HG02970 (cell line): ENCODE measurements around the gene ZER1.
"Not testable (repeated sequence)": the region's sequence is repeated elsewhere in the genome, so short reads cannot be mapped to it uniquely, and the experiment has no call there.

Source experiments
- ATAC-seq: cut with Tn5 transposase; IDR thresholded peaks from one replicate; pipeline ENCODE4 v1.9.1; 2021; ENCODE audit warnings: mild to moderate bottlenecking, moderate library complexity, moderate number of reproducible peaks; ENCODE audit not compliant: unreplicated experiment, low FRiP score

Gene ZER1

GRCh38 chr9:128699096-128699795, 72.5 kb downstream of the ZER1 start:
- not testable (repeated sequence) for ATAC-seq

- no peak for ATAC-seq
Measured at GRCh38 chr9:128696923-128697707, 74.6 kb downstream of the ZER1 start.

DNA sequence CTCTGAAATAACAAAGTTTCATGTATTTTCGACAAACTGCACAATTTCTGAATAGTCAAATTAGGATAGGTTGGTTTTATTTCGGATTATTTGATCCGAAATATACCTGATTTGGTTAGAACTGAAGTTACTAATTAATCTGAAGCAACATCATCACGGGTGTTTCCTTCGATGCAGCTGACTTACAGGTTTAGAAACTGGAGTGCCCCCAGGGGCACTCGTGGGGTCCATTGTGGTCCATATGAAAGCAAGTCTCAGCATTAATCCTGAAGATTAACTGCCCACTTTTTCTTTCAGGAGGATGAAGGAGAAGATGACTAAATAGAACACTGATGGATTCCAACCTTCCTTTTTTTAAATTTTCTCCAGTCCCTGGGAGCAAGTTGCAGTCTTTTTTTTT, 77.4 kb downstream of the ZER1 start:
- no peak for ATAC-seq

DNA sequence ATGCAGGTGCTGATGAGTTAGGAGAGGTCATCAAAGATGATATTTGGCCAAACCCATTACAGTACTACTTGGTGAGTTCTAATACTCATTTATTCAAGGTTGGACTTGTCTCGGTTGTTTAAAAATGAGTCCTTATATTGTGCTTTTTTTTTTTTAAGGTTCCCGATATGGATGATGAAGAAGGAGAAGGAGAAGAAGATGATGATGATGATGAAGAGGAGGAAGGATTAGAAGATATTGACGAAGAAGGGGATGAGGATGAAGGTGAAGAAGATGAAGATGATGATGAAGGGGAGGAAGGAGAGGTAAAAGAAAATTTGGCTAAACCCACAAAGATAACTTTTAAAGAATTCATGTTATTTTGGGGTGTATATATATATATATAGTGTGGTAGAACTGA, 78.0 kb downstream of the ZER1 start:
- ATAC-seq = not testable (repeated sequence)

GRCh38 chr9:128690684-128691034, 81.1 kb downstream of the ZER1 start:
- no peak for ATAC-seq

- no peak for ATAC-seq
Measured at GRCh38 chr9:128689820-128690683, 81.7 kb downstream of the ZER1 start.

DNA sequence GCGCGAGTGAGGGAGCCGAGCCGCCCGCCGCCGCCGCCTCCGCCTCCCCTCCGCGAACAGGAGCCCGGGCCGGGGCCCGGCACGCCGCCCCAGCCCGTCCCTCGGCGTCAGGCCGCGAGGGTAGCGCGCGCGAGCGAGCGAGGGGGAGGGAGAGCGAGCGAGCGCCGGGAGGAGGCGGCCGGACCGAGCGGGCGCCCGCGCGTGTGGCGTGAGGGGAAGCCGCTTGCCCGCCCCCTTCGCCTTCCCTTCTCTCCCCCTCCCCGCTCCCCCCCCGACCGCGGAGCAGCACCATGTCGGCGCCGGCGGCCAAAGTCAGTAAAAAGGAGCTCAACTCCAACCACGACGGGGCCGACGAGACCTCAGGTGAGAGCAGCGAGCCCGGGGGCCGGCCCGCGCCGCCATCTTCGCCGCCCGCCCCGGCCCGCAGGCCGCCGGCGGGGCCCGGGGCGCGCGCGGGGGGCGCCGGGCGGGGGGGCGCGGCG, 82.4 kb downstream of the ZER1 start:
- peak; percentile 12 for ATAC-seq

DNA sequence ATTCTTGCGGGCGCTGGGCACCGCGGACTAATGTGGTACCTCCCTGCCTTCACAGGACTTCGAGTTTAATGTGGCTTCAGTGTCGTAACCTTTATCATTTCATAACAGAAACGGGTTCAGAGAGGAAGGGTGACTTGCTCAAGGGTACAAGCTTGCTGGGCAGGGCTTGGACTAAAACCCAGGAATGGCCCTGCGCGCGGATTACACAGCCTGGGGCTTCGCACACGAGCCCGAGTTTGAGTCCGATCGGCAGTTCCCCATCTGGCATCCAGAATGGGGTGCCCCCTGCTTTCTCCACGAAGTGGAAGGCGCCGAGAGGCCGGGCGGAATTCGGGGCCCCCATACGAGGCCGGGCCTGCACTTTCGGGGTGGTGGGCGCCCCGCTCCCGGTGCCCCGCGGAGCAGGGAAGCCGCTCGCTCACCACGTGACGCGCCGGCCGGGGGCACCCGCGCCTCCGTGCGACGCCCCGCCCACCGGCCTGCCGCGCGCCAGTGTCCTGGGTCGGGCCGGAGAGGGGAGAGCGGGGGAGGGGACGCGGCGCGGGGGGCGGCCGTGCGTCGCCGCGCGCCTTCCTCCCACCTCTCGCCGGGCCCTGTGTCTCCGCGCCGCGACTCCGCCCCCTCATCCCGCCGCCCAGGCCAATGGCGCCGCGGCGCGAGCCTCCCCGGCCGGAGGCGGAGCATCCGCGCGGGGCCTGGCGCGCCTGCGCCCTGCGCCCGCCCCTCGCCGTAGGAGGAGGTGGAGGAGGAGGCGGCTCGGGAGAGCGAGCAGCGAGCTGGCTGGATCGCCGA, 83.0 kb downstream of the ZER1 start, which contains the start of gene SET:
SET (plus strand) TSS at position 722 of the 792 bp plus-strand sequence. CDS start 361 bp downstream, outside the sequence.
- peak; percentile 75 for ATAC-seq

DNA sequence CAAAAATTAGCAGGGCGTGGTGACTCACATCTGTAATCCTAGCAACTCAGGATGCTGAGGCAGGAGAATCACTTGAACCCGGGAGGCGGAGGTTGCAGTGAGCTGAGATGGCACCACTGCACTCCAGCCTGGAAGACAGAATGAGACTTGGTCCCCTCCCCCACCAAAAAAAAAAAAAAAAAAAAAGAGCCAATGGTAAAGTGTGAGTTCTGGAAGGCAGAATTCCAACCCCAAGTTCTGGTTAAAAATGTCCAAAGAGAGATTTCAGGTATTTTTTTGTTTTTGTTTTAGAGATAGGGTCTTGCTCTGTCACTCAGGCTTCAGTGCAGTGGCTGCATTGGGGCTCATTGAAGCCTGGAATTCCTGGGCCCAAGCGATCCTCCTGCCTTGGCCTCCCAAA, 84.3 kb downstream of the ZER1 start:
- ATAC-seq = no peak

DNA sequence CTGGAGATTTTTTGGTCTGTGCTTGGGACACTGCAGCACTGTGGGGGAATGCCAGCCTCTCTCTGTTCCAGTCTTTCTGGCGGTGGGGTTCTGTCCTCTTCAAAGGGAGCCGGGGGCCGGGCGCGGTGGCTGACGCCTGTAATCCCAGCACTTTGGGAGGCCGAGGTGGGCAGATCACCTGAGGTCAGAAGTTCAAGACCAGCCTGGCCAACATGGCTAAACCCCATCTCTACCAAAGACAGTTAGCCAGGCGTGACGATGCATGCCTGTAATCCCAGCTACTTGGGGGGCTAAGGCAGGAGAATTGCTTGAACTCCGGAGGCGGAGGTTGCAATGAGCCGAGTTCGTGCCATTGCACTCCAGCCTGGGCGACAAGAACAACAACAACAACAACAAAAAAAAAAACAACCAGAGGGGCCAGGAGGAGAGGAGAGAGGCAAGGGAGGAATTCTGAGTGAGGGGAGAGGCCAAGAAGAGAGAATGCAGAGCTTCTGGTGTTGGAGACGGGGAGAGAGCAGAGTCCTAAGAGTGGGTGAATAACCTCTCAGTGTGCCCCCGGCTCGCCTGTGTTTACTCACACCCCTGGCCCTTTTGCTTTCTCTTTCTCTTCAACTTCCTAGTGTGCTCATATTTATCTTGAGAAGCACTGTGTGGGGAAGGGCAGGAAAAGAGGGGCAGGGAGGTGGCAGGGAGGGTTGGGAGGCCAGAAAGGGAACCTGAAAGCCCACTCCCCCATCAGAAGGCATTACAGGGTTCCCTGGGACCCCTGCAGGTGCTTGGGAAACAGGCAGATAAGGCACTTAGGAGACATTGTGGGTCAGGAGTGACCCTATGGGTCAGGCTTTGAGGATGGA, 85.9 kb downstream of the ZER1 start:
- no peak for ATAC-seq

GRCh38 chr9:128684325-128685199, 87.2 kb downstream of the ZER1 start:
- ATAC-seq = no peak

DNA sequence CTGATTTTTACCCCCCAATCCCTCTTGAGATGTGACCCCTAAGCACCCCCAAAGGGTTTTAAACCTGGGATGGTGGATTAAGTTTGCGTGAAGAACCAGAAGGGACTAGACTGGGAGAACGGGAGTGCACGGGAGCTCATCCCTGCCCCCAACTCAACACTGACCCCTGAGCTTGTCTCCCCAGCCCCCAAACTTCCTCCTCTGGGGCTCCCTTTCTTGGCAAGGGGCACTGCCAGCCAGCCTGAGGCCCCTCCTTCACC, 87.7 kb downstream of the ZER1 start:
- no peak for ATAC-seq

DNA sequence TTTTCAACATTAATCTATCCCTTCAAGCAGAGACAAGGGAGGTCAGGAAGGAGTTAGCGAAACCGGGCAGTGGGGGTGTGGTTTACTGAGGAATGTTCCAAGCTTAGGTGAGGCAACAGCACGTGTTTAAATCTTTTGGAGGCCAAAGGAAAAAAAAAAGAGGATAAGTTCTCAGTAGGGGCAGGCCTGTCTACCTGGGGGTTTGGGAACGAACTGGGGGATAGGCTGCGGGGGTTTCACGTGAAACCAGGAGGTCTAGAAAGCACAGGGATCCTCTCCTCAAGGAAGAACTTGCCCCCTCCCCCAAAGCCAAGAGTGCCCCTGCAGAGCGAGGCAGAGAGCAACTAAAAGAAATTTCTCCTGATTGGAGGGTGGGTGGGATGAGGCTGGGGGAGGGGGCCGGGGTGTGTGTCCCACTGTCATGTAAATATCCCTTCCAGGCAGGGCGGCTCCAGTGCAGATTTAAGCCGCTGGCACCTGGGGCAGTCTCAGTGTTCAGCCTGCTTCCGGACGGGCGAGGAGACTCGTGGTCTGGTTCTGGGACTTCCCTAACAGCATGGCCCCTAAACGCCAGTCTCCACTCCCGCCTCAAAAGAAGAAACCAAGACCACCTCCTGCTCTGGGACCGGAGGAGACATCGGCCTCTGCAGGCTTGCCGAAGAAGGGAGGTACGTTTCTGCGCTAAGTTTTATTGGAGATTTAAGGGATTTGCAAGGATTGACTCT, 88.2 kb downstream of the ZER1 start:
- ATAC-seq = no peak
